Panc1 (cell line): ENCODE data around the gene JPH3. TPM values are rescaled to one million over a fixed set of nuclear protein-coding genes. Genes with fewer than 3 reads are reported as not detected.

Experiments
- ATAC-seq: fragments of 200-7000 bp; cut with Tn5 transposase; 2 replicates; pipeline ENCODE4 v1.9.1; 2020; ENCODE audit warnings: mild to moderate bottlenecking, moderate library complexity
- BruUV-seq: library from RNA; stranded (reverse); fragments of 400-500 nt; replicated peaks from 2 replicates; lab custom pipeline; 2021; lab: Mats Ljungman, UMichigan
- CTCF ChIA-PET: fragments of 300-600 bp; sonication (Branson Sonifier 250); formaldehyde crosslinking; loops from one replicate; lab custom pipeline; 2022; ENCODE audit warnings: antibody characterized with exemption; lab: Charles Lee
- POLR2A ChIA-PET: fragments of 300-600 bp; sonication (Branson Sonifier 250); formaldehyde crosslinking; loops from one replicate; lab custom pipeline; 2022; ENCODE audit warnings: antibody characterized with exemption; lab: Charles Lee
- DNase-seq: peaks from one replicate; pipeline ENCODE4 v3.0.0-alpha.2; 2010; ENCODE audit warnings: low read depth, low spot score
- H3K27ac ChIP-seq: 2 replicates; pipeline ENCODE4 v1.5.1; 2011; ENCODE audit warnings: mild to moderate bottlenecking, low read length, inconsistent platforms
- H3K27me3 ChIP-seq: fragments of 200-500 bp; sonication (Bioruptor generic); 2 replicates; pipeline ENCODE4 v1.6.0; 2014; ENCODE audit warnings: low read length, inconsistent platforms; ENCODE audit not compliant: control insufficient read depth, insufficient read depth
- H3K36me3 ChIP-seq: fragments of 200-500 bp; sonication (Bioruptor generic); 2 replicates; pipeline ENCODE4 v1.5.1; 2014; ENCODE audit warnings: inconsistent platforms, mild to moderate bottlenecking, low read length, moderate library complexity; ENCODE audit not compliant: control insufficient read depth, insufficient read depth
- H3K4me1 ChIP-seq: 2 replicates; pipeline ENCODE4 v1.5.1; 2011; ENCODE audit warnings: inconsistent platforms, mild to moderate bottlenecking, low read length, moderate library complexity; ENCODE audit not compliant: control insufficient read depth, insufficient read depth
- H3K4me3 ChIP-seq, 2 experiments: 2 replicates each; pipeline ENCODE4 v1.5.1; 2011 to 2012; ENCODE audit warnings: low read depth in 2 of 2, low read length in 2 of 2, mild to moderate bottlenecking in 2 of 2, inconsistent platforms in 1 of 2, moderate library complexity in 1 of 2
- H3K9me3 ChIP-seq: fragments of 200-500 bp; sonication (Bioruptor generic); 2 replicates; pipeline ENCODE4 v1.5.1; 2014; ENCODE audit warnings: low read depth, mild to moderate bottlenecking, inconsistent platforms, low read length, moderate library complexity; ENCODE audit not compliant: control insufficient read depth, insufficient read depth
- POLR2AphosphoS5 ChIP-seq: IDR thresholded peaks from 2 replicates; pipeline ENCODE4 v1.6.1; 2012; ENCODE audit warnings: mild to moderate bottlenecking, low read depth, low read length, moderate library complexity
- SIN3A ChIP-seq: IDR thresholded peaks from 2 replicates; pipeline ENCODE4 v1.6.1; 2012; ENCODE audit warnings: low read depth, mild to moderate bottlenecking, low read length, moderate library complexity, borderline replicate concordance; ENCODE audit not compliant: insufficient read depth
- TCF7L2 ChIP-seq: IDR thresholded peaks from 2 replicates; pipeline ENCODE4 v1.6.1; 2011; ENCODE audit warnings: mild to moderate bottlenecking, low read depth, low read length, inconsistent platforms
- in situ Hi-C: cut with HindIII; loops from 2 replicates; pipeline ENCODE4 v1.10.0; 2016; ENCODE audit warnings: low sequenced_read_pairs, low pct_unique_long_range_greater_than_20kb
- intact Hi-C: fragments of 100-400 bp; cut with micrococcal nuclease; formaldehyde crosslinking; loops from one replicate; pipeline ENCODE4 v1.10.0; 2022; ENCODE audit not compliant: unreplicated experiment
- total RNA-seq: library from RNA; stranded (reverse); gene quantifications from one replicate; pipeline ENCODE4 v1.2.1, GENCODE V29; 2021; ENCODE audit not compliant: unreplicated experiment
- TF ChIP-seq, protein P1 (sequence below): fragments of 450-650 bp; IDR thresholded peaks from 2 replicates; pipeline ENCODE4 v1.5.1; 2017; ENCODE audit warnings: mild to moderate bottlenecking
- TF ChIP-seq, protein P2 (sequence below), 2 experiments: IDR thresholded peaks; 2 replicates each; pipeline ENCODE4 v1.6.1; 2011 to 2012; ENCODE audit warnings: low read depth in 2 of 2, control low read depth in 1 of 2, low read length in 1 of 2, mild to moderate bottlenecking in 1 of 2, moderate library complexity in 1 of 2; ENCODE audit not compliant: insufficient read depth in 1 of 2

Gene JPH3
- total RNA-seq, 1 experiment from 2014 or later = 1.2 TPM

DNA sequence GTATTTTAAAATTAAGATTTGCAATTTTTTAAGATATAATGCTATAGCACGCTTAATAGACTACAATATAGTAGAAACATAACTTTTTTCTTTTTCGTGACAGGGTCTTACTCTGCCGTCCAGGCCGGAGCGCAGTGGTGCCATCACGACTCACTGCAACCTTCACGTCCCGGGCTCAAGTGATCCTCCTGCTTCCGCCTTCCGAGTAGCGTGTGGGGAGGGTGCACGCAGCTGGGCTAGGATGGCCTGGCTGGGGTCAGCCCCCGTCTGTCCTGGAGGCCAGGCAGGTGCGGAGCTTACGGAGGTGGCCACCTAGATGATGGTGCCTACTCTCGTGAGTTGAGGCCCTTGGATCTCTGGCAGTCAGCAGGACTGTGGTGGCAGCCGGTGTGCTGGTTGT lies 50.1 kb downstream of the JPH3 start:
- BruUV-seq = no TSS peak
- Histone ChIP-seq H3K9me3 (no peaks in the 10 kb centered on the region), H3K27ac (no peak overlapping the region), H3K4me3 (no peak overlapping the region), H3K4me1 (no peaks in the 10 kb centered on the region), H3K36me3 (no peaks in the 10 kb centered on the region), H3K27me3 (no peaks in the 10 kb centered on the region)
- in situ Hi-C loops (no loop called here), intact Hi-C loops (no loop called here)
- DNase-seq (no peak), ATAC-seq (no peak)
- POLR2A ChIA-PET = no interaction called here
- TF ChIP-seq, protein P1, sequence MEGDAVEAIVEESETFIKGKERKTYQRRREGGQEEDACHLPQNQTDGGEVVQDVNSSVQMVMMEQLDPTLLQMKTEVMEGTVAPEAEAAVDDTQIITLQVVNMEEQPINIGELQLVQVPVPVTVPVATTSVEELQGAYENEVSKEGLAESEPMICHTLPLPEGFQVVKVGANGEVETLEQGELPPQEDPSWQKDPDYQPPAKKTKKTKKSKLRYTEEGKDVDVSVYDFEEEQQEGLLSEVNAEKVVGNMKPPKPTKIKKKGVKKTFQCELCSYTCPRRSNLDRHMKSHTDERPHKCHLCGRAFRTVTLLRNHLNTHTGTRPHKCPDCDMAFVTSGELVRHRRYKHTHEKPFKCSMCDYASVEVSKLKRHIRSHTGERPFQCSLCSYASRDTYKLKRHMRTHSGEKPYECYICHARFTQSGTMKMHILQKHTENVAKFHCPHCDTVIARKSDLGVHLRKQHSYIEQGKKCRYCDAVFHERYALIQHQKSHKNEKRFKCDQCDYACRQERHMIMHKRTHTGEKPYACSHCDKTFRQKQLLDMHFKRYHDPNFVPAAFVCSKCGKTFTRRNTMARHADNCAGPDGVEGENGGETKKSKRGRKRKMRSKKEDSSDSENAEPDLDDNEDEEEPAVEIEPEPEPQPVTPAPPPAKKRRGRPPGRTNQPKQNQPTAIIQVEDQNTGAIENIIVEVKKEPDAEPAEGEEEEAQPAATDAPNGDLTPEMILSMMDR = no peak
- TF ChIP-seq, protein P2, sequence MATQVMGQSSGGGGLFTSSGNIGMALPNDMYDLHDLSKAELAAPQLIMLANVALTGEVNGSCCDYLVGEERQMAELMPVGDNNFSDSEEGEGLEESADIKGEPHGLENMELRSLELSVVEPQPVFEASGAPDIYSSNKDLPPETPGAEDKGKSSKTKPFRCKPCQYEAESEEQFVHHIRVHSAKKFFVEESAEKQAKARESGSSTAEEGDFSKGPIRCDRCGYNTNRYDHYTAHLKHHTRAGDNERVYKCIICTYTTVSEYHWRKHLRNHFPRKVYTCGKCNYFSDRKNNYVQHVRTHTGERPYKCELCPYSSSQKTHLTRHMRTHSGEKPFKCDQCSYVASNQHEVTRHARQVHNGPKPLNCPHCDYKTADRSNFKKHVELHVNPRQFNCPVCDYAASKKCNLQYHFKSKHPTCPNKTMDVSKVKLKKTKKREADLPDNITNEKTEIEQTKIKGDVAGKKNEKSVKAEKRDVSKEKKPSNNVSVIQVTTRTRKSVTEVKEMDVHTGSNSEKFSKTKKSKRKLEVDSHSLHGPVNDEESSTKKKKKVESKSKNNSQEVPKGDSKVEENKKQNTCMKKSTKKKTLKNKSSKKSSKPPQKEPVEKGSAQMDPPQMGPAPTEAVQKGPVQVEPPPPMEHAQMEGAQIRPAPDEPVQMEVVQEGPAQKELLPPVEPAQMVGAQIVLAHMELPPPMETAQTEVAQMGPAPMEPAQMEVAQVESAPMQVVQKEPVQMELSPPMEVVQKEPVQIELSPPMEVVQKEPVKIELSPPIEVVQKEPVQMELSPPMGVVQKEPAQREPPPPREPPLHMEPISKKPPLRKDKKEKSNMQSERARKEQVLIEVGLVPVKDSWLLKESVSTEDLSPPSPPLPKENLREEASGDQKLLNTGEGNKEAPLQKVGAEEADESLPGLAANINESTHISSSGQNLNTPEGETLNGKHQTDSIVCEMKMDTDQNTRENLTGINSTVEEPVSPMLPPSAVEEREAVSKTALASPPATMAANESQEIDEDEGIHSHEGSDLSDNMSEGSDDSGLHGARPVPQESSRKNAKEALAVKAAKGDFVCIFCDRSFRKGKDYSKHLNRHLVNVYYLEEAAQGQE (IDR thresholded peaks at IDR 0.05; ENCODE audit: insufficient read depth in 1 of 2, low read depth in 2 of 2, low read length in 1 of 2) = no peak
- no peak for TF ChIP-seq SIN3A
- TF ChIP-seq POLR2AphosphoS5 = no peak
- no peak for TF ChIP-seq TCF7L2
- CTCF ChIA-PET = no interaction called here

DNA sequence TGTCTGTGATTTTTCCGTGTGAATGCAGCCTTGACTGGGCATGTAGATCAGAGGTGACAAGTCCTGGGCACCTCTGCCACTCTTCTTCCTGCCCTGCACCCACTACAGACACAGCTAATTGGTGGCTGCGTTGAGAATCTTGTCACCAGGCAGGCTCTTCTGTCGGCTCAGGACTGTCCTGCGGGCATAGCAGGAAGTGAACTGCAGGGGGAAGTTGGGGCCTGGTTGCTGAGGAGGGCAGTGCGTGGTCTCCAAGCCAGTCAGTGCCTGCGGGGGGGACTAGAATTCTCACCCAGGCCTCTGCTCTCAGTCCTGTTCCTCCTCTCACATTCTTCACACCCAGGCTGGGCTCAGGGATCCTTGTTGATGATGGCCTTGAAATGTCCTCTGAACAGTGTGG lies 50.5 kb downstream of the JPH3 start:
- in situ Hi-C loops = no loop called here
- H3K27me3 ChIP-seq = no peaks in the 10 kb centered on the region
- BruUV-seq = no TSS peak

More for the DNA sequence above, 50.5 kb downstream of the JPH3 start:
- ATAC-seq (no peak), DNase-seq (no peak)
- no peak for TF ChIP-seq POLR2AphosphoS5
- TF ChIP-seq, protein P1 = no peak
- no peak for TF ChIP-seq SIN3A
- no peak for TF ChIP-seq TCF7L2
- TF ChIP-seq, protein P2 (IDR thresholded peaks at IDR 0.05; ENCODE audit: insufficient read depth in 1 of 2, low read depth in 2 of 2, low read length in 1 of 2) = no peak
- Histone ChIP-seq H3K4me1 (no peaks in the 10 kb centered on the region), H3K9me3 (no peaks in the 10 kb centered on the region), H3K4me3 (no peak overlapping the region), H3K36me3 (no peaks in the 10 kb centered on the region), H3K27ac (no peak overlapping the region)
- intact Hi-C loops = no loop called here
- ChIA-PET CTCF (no interaction called here), POLR2A (no interaction called here)
